GM20431 (cell line): ENCODE measurements around the gene OPCML.

Experiments
- in situ Hi-C: fragments of 300-500 bp; cut with MseI, MboI; formaldehyde crosslinking; loops from one replicate; pipeline ENCODE4 v1.15.0; 2020; ENCODE audit warnings: low sequenced_read_pairs; ENCODE audit not compliant: unreplicated experiment

Gene OPCML

GRCh38 chr11:132587716-132588115 lies 944.6 kb downstream of the OPCML start:
- in situ Hi-C loops, result no loop called here

DNA sequence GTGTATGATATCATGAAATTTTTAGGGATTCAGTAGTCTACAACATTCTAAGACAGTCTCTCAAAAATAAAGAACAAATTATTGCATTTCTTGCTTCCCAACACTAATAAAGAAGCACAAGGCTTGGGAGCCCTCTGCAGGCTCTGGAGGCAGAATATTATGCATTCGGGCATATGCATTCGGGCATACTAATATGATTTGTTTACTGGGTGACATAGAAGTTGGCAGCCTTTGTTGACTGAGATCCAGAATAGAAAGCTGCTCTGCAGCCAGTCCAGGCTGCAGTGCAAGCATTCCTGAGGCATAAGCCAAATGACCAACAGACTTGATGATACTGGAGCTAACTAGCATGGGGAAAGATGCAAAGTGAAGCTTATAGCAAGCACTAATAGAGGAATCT lies 945.5 kb downstream of the OPCML start:
- in situ Hi-C loops, result no loop called here

DNA sequence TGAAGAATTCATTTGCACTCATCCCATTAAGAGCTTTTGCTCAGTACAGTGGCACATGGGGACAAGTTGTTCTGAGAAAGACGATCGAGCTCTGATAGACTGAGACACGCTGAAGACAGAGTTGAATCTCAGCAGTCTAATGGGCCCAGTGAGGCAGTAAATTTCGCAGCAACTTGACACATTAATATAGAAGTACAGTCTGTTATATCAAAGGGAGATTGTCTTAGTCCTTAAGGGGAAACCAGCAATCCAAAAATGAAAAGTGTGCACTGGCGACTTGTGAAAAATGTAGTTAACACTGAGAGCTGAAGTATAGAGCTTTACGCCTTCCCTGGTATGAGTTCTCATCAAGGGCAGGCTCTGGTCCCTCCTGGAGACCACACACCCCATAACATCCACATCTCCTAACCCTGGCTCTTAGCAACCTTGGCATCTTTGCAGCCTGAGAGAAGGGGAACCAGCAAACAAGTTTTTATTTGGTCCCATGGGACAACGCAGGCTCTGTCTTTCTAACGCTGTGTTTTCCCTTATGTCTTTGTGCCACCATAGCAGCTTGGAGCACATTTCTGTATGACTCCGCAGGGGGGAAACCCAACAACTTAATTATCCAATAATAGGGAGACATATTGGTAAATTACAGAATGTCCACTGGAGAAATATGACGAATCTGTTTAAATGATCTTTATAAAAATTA lies 952.5 kb downstream of the OPCML start:
- in situ Hi-C loops, result no loop called here

DNA sequence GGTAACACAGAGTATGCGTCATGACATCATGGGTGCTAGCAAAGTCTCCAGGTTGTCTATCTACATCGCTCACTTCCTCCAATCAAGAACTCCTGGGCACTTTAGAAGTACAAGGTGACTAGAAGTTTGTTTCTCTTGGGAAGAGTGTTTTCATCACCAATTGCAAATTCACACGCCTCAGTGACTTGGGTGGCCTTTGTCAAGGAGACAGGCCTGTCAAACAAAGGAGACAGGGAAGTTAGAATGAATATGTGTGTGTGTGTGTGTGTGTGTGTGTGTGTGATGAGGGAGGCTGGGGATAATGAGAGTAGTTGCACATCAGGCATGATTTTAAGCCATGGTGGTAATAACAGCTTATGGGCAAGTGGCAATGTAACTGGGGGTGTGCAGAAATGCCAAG lies 953.2 kb downstream of the OPCML start:
- in situ Hi-C loops, result no loop called here

- in situ Hi-C loops, result no loop called here
Measured at GRCh38 chr11:132578580-132578979, 953.7 kb downstream of the OPCML start.

GRCh38 chr11:132576706-132577105 lies 955.6 kb downstream of the OPCML start:
- in situ Hi-C loops, result no loop called here

- in situ Hi-C loops, result no loop called here
Measured at GRCh38 chr11:132564091-132564885, 968.0 kb downstream of the OPCML start.

DNA sequence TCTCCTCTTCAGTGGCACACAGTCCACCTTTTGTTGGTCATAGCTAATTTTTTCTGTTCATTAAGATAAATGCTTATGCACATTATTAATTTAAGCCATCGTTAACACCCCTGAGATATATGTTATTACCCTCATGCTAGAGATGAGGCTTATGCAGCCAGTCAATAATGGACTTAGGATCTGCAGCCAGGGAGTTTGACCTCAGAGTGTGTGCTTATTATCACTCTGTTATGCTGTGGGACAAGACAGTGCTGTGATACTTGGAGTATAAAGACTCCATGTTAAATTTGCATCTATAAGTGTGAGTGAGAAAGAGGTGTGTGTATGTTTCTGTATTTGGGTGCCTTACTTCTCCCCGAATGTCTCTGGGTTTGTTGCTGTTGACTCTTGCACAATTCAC lies 969.3 kb downstream of the OPCML start:
- in situ Hi-C loops, result no loop called here

- in situ Hi-C loops, result no loop called here
Measured at GRCh38 chr11:132561937-132562336, 970.4 kb downstream of the OPCML start.

- in situ Hi-C loops, result no loop called here
Measured at GRCh38 chr11:132559331-132560036, 972.8 kb downstream of the OPCML start.

DNA sequence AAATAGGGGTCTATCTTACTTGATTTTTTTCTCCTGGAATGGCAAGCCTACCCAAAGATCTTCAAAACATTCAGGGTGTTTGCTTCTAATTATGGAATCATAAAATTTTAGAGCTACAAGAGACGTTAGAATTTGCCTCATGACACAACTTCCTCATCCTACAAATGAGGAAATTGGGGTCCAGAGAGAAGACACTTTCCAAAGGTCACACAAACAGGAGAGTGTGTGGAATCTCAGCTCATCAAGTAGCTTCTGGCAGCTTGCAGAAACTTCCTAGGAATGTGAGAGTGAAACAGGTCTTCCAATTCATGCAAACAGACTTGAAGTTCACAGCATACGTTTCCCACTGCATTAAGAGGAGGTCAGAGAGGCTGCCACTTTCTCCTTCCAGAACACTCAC lies 976.0 kb downstream of the OPCML start:
- in situ Hi-C loops, result no loop called here

GRCh38 chr11:132555617-132556016 lies 976.7 kb downstream of the OPCML start:
- in situ Hi-C loops, result no loop called here

DNA sequence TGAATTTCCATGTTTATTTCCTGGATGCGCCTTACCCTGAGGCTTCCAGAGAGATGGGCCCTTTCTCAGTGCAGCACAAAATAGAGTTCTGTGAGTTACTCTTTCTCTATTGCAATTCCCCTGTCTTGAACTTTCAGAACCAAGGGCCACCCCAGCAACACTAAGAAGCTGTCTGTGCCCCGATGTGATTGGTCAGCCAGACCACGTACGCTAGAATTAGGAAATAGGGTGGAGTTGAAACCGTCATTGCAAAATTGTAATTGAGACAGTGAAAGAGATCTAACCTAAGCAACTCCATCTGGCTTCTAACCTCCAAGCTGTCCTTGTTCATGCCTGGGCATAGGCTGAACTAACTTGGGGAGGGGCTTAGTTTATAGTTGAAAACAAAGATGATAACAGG lies 981.3 kb downstream of the OPCML start:
- in situ Hi-C loops, result no loop called here

DNA sequence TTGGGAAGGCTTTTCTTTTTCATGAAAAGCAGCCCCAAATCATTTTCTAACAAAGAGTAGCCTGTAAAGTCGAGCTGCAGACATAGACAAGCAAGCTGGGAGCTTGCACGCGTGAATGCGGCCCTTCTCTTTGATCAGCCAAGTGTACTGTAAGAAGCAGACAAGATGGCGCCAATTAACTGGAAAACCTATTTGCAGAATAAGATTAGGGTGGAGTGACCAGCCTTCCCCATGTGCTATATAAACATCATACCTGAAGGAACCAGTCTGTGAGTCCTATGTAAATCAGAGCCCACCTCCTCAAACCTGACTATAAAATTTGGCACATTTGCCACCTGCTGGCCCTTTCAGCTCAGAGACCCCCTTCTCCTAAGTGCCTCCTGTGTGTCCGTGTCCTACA lies 982.7 kb downstream of the OPCML start:
- in situ Hi-C loops, result no loop called here

- in situ Hi-C loops, result no loop called here
Measured at GRCh38 chr11:132549001-132549400, 983.3 kb downstream of the OPCML start.

- in situ Hi-C loops, result no loop called here
Measured at GRCh38 chr11:132544007-132544406, 988.3 kb downstream of the OPCML start.

DNA sequence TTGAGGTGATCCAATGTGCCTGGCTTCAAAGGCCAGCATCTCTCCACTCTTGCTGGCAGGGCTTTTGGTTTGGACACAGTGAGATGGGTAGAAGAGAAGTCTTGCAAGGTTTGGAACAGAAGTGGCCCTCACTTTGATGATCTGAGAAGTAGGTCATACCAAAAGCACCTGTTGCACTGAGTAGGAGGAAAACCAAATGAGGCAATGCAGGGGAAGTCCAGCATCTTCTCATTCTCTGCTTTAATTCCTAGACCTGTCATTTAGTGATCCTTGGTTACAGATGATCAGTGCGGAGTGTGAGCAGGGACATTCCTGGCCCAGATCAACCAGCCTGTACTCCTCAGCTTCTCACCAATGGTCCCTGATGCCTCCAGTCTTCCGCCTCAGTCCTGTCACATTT lies 990.5 kb downstream of the OPCML start:
- in situ Hi-C loops, result no loop called here

DNA sequence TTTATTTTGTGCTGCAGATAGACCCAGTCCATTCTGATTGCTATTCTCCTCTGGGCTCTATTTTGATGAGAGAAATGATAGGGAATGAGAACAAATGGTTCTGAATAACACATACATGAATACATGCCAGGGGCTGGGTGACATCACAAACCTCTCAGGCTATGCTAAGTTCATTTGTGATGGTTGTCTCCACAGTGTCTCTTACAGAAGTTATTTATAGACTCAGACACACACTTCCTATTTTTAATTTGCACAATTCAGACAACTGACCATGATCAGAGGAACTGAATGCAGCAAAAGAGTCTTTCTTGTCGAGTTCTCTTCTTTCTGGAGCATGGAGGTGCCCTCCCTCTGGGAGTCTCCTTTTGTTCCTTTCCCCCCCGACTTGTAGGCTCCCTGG lies 991.7 kb downstream of the OPCML start:
- in situ Hi-C loops, result no loop called here

DNA sequence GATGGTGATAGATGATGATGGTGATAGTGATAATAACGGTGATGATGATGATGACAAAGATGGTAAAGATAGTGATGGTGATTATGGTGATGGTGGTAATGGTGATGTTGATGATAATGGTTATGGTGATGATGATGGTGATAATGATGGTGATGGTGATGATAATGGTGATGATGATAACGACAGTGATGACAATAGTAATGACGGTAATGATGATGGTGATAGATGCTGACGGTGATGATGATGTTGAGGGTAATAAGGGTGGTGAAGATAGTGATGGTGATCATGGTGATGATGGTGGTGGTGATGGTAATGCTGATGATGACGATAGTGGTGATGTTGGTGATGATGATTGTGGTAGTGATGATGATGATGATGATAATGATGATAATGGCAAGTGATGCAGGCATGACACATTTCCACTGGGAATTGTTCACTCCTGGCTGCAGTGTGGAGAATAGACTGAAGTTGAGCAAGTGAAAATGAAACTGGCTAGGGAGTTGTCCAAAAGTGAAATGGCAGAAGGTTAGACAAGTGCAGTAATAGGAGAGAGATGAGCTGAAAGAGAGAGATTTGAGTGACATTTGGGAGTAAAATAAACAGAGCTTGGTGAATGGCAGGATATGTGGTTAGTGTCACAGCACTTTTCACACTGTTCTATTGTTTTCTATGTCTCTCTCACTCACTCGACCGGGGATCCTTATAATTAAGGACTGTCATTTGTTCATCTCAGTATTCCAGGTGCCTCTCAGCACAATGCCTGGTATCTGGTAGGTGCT lies 992.5 kb downstream of the OPCML start:
- in situ Hi-C loops, result no loop called here

DNA sequence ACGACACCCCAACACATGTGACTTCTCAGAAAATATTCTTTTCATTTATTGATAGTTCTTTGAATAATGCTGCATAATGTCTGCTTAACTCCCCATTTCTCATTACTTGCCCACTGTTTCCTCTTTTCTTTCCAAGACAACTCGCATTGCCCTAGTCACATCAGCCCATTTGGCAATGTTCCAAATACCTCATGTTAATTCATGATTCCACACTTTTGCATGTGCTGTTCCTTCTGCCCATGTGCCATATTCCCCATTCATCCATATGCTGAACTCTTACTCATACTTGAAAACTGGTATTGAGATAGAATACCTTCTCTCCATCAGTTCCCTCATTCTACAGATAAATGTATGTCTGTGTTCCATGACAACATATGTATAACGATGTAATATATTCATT lies 993.7 kb downstream of the OPCML start:
- in situ Hi-C loops, result no loop called here
